ENCODE results near the gene HEMGN.

DNA sequence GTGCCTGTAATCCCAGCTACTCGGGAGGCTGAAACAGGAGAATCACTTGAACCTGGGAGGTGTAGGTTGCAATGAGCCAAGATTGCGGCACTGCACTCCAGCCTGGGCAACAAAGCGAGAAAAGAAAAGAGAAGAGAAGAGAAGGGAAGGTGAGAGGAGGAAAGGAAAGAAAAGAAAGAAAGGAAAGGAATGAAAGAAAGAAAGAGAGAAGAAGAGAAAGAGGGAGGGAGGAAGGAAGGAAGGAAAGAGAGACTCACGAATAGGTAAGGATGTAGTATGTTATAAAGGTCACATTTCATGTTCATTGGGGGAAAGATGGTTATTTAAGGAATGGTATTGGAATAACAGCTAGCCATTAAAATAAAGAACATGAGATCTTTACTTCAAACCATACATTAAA lies 34.8 kb upstream of the HEMGN start:
- TF ChIP-seq, protein P1, sequence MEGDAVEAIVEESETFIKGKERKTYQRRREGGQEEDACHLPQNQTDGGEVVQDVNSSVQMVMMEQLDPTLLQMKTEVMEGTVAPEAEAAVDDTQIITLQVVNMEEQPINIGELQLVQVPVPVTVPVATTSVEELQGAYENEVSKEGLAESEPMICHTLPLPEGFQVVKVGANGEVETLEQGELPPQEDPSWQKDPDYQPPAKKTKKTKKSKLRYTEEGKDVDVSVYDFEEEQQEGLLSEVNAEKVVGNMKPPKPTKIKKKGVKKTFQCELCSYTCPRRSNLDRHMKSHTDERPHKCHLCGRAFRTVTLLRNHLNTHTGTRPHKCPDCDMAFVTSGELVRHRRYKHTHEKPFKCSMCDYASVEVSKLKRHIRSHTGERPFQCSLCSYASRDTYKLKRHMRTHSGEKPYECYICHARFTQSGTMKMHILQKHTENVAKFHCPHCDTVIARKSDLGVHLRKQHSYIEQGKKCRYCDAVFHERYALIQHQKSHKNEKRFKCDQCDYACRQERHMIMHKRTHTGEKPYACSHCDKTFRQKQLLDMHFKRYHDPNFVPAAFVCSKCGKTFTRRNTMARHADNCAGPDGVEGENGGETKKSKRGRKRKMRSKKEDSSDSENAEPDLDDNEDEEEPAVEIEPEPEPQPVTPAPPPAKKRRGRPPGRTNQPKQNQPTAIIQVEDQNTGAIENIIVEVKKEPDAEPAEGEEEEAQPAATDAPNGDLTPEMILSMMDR (IDR thresholded peaks at IDR 0.05), result no peak
- TF ChIP-seq POLR2A (IDR thresholded peaks at IDR 0.05), result no peak
- TF ChIP-seq EP300 (IDR thresholded peaks at IDR 0.05), result no peak

Data from tibial nerve (tissue), 4 donors.